Epidermal melanocyte (primary cell): Measurements from ENCODE around the gene GRM1.

Source experiments
- DNase-seq: peaks from one replicate; pipeline ENCODE4 v3.0.0; 2011; ENCODE audit warnings: low spot score; ENCODE audit not compliant: insufficient read length

The GRM1 gene

GRCh38 chr6:146028851-146029572 is at the start of gene GRM1:
TSS of gene GRM1 (plus strand) at chr6:146029062. CDS start at chr6:146029518, 456 bp downstream.
- no peak for DNase-seq

GRCh38 chr6:146009338-146009737 is 19.5 kb upstream of the GRM1 start:
- DNase-seq: no peak

GRCh38 chr6:146014233-146014632 is 14.6 kb upstream of the GRM1 start:
- DNase-seq: no peak

- no peak for DNase-seq
Measured at GRCh38 chr6:146017672-146018071, 11.2 kb upstream of the GRM1 start.

GRCh38 chr6:146026873-146027272 is 2.0 kb upstream of the GRM1 start:
- DNase-seq: no peak

- DNase-seq: no peak
Measured at GRCh38 chr6:146027586-146028251, 1.1 kb upstream of the GRM1 start.

- DNase-seq: peak; percentile 59
Measured at GRCh38 chr6:146028252-146028795, 538 bp upstream of the GRM1 start.

- no peak for DNase-seq
Measured at GRCh38 chr6:146029573-146030184, 817 bp downstream of the GRM1 start.

- no peak for DNase-seq
Measured at GRCh38 chr6:146032387-146032786, 3.5 kb downstream of the GRM1 start.

GRCh38 chr6:146040360-146040759 is 11.5 kb downstream of the GRM1 start:
- DNase-seq: no peak

GRCh38 chr6:146041282-146041681 is 12.4 kb downstream of the GRM1 start:
- DNase-seq: no peak

- no peak for DNase-seq
Measured at GRCh38 chr6:146047371-146047770, 18.5 kb downstream of the GRM1 start.

- DNase-seq: no peak
Measured at GRCh38 chr6:146050168-146050567, 21.3 kb downstream of the GRM1 start.

GRCh38 chr6:146056506-146056905 is 27.6 kb downstream of the GRM1 start:
- no peak for DNase-seq

- no peak for DNase-seq
Measured at GRCh38 chr6:146065690-146066089, 36.8 kb downstream of the GRM1 start.

GRCh38 chr6:146066506-146066905 is 37.6 kb downstream of the GRM1 start:
- no peak for DNase-seq

GRCh38 chr6:146071781-146072180 is 42.9 kb downstream of the GRM1 start:
- DNase-seq: no peak

- DNase-seq: no peak
Measured at GRCh38 chr6:146077992-146078391, 49.1 kb downstream of the GRM1 start.

GRCh38 chr6:146087386-146087785 is 58.5 kb downstream of the GRM1 start:
- no peak for DNase-seq

- no peak for DNase-seq
Measured at GRCh38 chr6:146090474-146090873, 61.6 kb downstream of the GRM1 start.

GRCh38 chr6:146092961-146093686 is 64.3 kb downstream of the GRM1 start:
- DNase-seq: no peak

- no peak for DNase-seq
Measured at GRCh38 chr6:146095481-146095880, 66.6 kb downstream of the GRM1 start.
